Thoracic aorta (tissue), 2 donors: ENCODE results near the gene VIPR2. TPM values are rescaled to one million over a fixed set of nuclear protein-coding genes. Genes with fewer than 3 reads are reported as not detected.

Experiments used
- ATAC-seq: fragments of 150-250 bp; one replicate; pipeline ENCODE4 v1.8.0; 2017; ENCODE audit warnings: low read depth; ENCODE audit not compliant: insufficient number of reproducible peaks, low FRiP score
- DNase-seq: peaks from one replicate; pipeline ENCODE4 v3.0.0-alpha.2; 2020; ENCODE audit warnings: low spot score
- H3K27ac ChIP-seq, 2 donors: fragments of 200-600 bp; sonication (generic); 1 replicate in 1 of 2; 2 replicates in 1 of 2; pipeline ENCODE4 v1.5.1; 2016; ENCODE audit warnings: mild to moderate bottlenecking in 2 of 2, moderate library complexity in 2 of 2
- H3K27me3 ChIP-seq: fragments of 200-600 bp; sonication (generic); replicated peaks from 2 replicates; pipeline ENCODE4 v1.6.0; 2016; ENCODE audit warnings: mild to moderate bottlenecking; ENCODE audit not compliant: insufficient read depth
- H3K36me3 ChIP-seq: fragments of 200-600 bp; sonication (generic); one replicate; pipeline ENCODE4 v1.5.1; 2016
- H3K4me1 ChIP-seq, 2 donors: fragments of 200-600 bp; sonication (generic); 1 replicate in 1 of 2; 2 replicates in 1 of 2; pipeline versions ENCODE4 v1.5.1 to v1.6.0; 2016; ENCODE audit warnings: low read depth in 2 of 2, mild to moderate bottlenecking in 1 of 2; ENCODE audit not compliant: control insufficient read depth in 1 of 2
- H3K4me3 ChIP-seq: fragments of 200-600 bp; sonication (generic); 2 replicates; pipeline ENCODE4 v1.5.1; 2016; ENCODE audit warnings: mild to moderate bottlenecking
- H3K9me3 ChIP-seq: fragments of 200-600 bp; sonication (generic); 2 replicates; pipeline ENCODE4 v1.5.1; 2016
- total RNA-seq, 2 donors: library from RNA; depleted of rRNA; stranded (reverse); fragments of >200 nt; gene quantifications; one replicate each; pipeline versions ENCODE4 v1.1.0 to v1.2.3, GENCODE V29; 2016
- TF ChIP-seq, protein P1 (sequence below): fragments of 200-600 bp; sonication (generic); IDR thresholded peaks from one replicate; pipeline ENCODE4 v1.5.1; 2019; ENCODE audit warnings: antibody characterized with exemption

The VIPR2 gene
- total RNA-seq, 2 donors from 2014 or later = 18.3 to 29.5 TPM

DNA sequence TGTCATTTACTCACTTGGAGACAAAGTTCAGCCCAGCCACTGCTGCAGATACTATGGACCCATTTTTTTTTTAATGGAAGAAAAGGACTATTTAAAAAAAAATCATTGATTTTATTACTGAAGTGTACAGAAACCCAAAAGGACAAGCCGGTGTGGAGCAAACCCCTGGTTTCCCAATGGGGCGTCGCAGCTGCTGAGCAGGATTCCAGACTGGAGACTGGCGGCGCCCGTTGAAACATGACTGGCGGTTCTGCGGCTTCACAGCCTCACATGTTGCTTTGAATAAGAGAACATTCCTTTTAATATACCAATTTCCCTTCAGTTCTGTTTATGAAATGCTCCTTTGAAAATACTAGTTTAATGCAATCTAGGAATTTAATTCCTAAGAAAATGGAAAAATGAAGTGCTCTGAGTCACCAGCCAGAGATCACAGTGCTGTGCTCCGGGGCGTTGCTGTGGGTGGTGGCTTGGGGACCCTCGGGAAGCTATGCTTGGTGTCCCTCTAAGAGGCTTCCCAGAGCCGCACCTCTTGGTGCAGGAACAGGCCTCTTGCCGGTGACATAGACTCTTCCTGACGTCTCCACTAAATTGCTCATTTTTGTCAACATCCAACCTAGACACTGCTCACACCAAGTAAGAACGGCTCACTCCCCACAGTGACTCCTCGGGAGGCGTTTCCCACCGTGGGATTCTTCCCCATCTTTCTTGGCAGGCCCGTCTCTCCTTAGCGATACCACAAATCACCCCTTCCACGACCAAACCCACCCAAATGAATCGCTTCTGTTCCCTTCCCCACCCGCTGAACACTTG lies 12.0 kb upstream of the VIPR2 start:
- no peaks in the 10 kb centered on the region for H3K4me1 ChIP-seq
- DNase-seq = no peak

DNA sequence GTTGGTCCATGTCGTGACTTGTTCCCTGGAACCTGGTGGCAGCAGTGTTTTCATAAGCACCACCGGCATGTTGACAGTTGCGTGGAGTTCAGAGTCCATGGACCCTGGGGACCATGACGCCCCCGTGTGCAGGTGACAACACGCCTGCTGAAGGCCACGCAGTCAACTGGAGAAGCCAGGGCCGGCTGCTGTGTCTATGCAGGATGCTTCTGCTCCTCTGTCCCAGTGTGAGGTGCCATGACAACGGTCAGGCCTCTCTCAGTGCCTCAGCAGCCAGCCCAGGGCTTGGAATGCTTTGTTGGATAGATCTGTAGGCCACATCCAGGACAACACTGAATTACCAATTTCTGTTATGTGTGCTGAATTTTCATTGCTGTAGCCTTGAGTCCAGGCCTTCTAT lies 10.7 kb upstream of the VIPR2 start:
- Histone ChIP-seq H3K36me3 (no peaks in the 10 kb centered on the region), H3K4me3 (no peak overlapping the region), H3K27me3 (no peaks in the 10 kb centered on the region), H3K4me1 (no peaks in the 10 kb centered on the region), H3K27ac (no peak overlapping the region), H3K9me3 (no peaks in the 10 kb centered on the region)
- no peak for ATAC-seq
- TF ChIP-seq, protein P1, sequence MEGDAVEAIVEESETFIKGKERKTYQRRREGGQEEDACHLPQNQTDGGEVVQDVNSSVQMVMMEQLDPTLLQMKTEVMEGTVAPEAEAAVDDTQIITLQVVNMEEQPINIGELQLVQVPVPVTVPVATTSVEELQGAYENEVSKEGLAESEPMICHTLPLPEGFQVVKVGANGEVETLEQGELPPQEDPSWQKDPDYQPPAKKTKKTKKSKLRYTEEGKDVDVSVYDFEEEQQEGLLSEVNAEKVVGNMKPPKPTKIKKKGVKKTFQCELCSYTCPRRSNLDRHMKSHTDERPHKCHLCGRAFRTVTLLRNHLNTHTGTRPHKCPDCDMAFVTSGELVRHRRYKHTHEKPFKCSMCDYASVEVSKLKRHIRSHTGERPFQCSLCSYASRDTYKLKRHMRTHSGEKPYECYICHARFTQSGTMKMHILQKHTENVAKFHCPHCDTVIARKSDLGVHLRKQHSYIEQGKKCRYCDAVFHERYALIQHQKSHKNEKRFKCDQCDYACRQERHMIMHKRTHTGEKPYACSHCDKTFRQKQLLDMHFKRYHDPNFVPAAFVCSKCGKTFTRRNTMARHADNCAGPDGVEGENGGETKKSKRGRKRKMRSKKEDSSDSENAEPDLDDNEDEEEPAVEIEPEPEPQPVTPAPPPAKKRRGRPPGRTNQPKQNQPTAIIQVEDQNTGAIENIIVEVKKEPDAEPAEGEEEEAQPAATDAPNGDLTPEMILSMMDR = no peak
- no peak for DNase-seq

More for the DNA sequence above, 12.0 kb upstream of the VIPR2 start:
- TF ChIP-seq, protein P1 = no peak
- no peak for ATAC-seq
- no peaks in the 10 kb centered on the region for H3K27me3 ChIP-seq
- H3K4me3 ChIP-seq = no peak overlapping the region
- no peaks in the 10 kb centered on the region for H3K9me3 ChIP-seq
- H3K27ac ChIP-seq = no peak overlapping the region
- H3K36me3 ChIP-seq = no peaks in the 10 kb centered on the region

DNA sequence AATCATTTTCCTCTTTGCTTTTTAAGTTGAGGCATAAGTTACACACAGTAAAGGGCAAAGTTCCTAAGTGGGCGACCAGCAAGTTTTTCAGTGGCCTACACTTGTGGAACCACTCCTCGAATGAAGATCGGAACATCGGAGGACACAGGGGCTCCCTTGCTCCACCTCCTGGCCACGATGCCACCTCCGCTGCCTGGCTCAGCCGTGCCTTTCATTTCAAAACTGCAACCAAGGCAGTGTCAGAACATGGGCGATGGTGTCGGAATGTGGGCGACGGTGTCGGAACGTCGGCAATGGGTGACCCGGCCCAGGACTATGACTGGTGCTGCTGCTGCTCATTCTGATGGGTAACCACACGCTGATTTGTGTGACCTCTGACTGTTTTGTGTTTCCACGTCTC lies 9.6 kb upstream of the VIPR2 start:
- H3K27me3 ChIP-seq = no peaks in the 10 kb centered on the region
- no peak for ATAC-seq
- H3K9me3 ChIP-seq = no peaks in the 10 kb centered on the region
- no peaks in the 10 kb centered on the region for H3K36me3 ChIP-seq
- H3K4me1 ChIP-seq = no peaks in the 10 kb centered on the region
- TF ChIP-seq, protein P1 = no peak
- no peak overlapping the region for H3K27ac ChIP-seq
- no peak for DNase-seq
- no peak overlapping the region for H3K4me3 ChIP-seq

DNA sequence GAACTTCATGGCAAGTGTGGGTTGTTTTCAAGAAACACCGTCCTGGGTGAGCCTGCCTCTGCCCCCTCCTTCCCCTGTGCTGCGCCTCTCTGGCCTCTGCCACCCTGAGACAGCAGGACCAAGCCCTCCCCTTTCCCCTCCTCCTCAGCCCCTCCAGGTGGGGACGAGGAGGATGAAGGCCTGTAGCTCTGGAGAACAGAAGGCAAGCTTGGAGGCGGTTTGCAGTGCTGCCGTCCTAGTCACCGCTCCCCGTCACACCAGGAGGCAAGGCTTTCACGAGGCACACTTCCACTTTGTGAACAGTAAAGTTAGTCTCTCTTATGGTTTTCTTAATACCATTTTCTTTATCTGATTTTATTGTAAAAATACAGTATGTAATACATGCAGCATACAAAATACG lies 8.8 kb upstream of the VIPR2 start:
- Histone ChIP-seq H3K4me1 (no peaks in the 10 kb centered on the region), H3K9me3 (no peaks in the 10 kb centered on the region), H3K27ac (no peak overlapping the region), H3K4me3 (no peak overlapping the region), H3K36me3 (no peaks in the 10 kb centered on the region), H3K27me3 (no peaks in the 10 kb centered on the region)
- TF ChIP-seq, protein P1 = no peak
- ATAC-seq = no peak
- DNase-seq = no peak

DNA sequence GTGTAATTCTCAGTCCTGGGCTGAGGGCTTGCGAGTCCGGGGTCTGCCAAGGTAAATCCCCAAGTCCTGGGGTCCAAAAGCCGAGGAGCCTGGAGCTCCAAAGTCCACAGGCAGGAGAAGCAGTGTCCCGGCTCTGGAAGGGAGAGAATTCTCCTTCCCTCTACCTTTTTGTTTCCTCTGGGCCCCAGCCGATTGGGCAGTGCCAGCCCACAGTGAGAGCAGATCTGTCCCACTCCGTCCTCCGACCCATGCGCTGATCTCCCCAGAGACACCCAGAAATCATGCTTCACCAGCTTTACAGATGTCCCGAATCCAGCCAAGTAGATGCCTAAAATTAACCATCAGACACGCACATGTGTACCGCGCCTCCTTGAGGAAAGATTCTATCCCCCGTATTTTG lies 8.1 kb upstream of the VIPR2 start:
- H3K36me3 ChIP-seq = no peaks in the 10 kb centered on the region
- no peak overlapping the region for H3K27ac ChIP-seq
- H3K27me3 ChIP-seq = no peaks in the 10 kb centered on the region
- H3K9me3 ChIP-seq = no peaks in the 10 kb centered on the region
- no peak overlapping the region for H3K4me3 ChIP-seq
- DNase-seq (no peak), ATAC-seq (no peak)
- no peaks in the 10 kb centered on the region for H3K4me1 ChIP-seq
- TF ChIP-seq, protein P1 = no peak
